DMS114 treated with DMSO at 0.1 percent for 48 hours (cell line): Measurements from ENCODE around the gene EGR4.

Experiments
- DNase-seq: peaks from one replicate; lab custom pipeline; 2025; ENCODE audit not compliant: unreplicated experiment; lab: John Stamatoyannopoulos, UW

The EGR4 gene

DNA sequence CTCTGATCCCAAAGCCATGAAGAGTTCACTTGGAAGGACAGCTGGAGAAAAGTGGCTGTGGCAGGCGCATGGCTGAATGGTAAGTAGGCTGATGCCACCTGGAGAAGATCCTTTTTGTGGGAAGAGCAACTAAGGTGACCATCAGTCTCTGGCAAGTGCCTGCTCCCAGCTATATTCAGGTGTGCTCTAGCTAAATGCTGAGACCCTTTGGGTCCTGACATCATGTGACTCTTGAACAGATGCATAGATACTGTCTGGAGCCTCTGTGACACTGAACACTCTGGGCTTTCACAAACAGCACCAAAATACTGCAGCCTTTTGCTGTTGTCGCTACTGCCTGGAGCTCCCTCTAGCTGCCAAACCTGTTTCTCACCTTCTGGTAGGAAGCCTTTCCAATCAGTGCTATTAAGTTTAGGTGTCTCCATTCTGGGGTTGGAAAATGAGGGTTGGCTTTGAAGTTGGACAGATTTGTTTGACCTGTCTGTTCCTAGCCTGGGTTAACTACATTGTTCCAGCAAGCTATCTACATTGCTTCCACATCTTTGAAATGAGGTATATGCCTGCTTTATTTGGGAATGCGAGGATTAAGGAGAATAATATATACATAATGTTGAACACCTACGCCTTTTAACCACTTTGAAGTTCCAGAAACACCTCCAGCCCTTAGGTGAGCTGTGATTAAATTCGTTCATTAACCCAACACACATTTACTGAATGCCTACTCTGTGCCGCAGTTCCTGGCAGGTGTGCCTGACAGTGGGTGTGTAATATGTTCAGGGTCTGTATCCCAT is 3.1 kb downstream of the EGR4 start:
- DNase-seq: peak; percentile 64

DNA sequence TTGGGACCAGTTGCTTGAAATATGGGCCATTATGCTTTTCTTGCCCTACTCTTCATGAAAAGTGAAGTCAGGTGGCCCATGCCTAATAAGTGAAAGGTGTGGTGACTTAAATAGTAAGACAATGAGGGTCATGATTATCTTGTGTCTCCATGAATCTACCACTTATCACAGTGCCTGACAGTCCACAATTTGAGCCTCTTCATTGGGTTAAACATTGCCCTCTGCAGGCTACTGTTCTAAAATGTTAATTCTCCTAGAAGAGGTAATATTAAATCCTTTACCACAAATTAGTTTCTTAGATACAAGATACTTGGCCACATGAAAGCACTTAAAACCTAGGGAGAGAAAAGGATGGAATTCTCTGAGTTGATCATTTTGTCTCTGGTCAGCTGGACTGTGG is 4.0 kb downstream of the EGR4 start:
- no peak for DNase-seq

DNA sequence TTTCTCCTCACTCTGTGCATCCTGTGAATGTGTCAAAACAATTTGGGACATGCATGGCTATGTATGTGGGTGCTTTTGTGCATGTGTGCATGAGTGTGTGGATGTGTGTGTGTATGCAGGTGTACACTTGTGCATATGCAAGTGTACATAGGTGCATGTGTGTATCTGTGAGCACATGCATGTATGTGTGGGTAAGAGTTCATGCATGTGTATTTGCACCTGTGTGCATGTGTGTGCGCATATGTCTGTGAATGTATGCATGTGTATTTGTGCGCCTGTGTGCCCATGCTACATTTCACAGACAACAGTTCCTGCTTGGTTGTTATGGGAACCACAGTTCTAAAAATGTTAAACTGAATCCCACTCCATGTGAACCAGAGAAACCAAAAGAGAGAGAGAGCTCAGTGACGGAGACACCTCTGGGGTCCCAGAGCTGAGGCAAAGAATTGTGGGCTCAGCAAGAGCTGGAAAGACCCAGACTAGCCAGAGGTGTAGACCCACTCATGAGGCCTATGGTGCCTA is 7.2 kb downstream of the EGR4 start:
- DNase-seq: no peak

DNA sequence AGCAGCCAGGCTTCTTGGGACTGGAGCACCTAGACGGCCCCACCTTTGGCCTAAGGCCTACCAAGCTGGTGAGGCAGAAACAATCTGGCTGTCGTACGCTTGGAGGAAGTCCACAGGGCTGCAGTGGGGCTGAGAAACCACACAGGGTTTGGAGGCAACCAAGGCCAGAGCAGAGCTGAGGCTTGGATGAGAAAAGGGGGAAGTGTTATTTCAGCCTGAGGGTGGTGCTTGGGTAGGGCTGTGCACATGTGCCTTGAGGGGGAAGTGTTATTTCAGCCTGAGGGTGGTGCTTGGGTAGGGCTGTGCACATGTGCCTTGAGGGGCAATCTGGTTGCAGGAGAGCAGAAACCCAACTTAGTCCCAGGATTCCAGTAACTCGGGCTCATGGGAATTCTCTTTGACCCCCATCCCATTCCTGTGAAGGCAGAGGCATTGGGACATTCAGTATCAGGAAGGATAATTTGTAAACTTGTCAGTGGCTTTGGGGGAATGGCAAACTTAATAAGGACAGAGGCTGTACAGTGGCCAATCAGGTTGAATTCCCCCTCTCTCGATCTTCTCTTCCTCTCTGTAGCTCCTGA is 8.1 kb downstream of the EGR4 start:
- DNase-seq: no peak

DNA sequence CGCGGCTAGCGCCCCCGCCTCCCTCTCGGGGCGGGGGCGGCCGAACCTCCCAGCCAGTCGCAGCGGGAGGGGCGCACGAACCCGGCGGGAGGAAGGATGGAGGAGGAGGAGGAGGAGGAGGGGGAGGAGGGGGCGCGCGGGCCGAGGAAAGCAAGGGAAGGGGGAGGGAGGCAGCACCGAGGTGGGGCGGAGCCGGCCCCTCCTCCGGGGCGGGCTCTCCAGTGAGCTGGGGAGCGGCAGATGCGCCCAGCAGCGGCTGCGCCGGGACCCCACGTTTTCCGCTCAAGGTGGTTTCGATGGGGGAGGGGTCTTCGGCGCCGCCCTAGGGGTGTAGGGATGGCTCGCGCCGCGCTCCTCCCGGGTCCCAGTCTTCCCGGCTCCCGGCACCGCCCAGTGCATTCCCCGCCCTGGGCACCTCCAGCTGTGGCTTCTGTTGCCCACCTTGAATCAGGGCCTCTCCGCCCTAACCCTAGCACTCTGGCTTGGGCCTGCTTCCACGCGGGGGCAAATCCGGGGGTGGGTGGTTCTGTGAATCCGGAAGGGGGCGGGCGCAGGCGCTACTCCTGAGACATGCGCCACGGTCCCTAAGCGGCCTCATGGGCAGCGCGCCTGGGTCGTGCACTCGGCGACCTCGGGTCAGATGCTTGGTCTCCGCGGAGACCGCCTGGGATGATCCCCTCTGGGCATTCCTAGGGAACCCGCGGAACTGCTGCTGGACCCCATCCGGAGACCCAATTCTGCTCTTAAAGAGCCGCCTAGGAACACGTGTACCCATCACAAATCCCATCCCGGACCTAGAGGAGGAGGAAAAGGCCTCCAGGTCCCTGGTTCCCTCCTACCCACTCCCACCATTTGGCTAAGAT is 8.8 kb downstream of the EGR4 start, which contains the start of gene FBXO41:
FBXO41 (minus strand) TSS at position 183 of the 863 bp plus-strand sequence. CDS start 14,848 bp downstream, outside the sequence.
- DNase-seq: peak; percentile 25

DNA sequence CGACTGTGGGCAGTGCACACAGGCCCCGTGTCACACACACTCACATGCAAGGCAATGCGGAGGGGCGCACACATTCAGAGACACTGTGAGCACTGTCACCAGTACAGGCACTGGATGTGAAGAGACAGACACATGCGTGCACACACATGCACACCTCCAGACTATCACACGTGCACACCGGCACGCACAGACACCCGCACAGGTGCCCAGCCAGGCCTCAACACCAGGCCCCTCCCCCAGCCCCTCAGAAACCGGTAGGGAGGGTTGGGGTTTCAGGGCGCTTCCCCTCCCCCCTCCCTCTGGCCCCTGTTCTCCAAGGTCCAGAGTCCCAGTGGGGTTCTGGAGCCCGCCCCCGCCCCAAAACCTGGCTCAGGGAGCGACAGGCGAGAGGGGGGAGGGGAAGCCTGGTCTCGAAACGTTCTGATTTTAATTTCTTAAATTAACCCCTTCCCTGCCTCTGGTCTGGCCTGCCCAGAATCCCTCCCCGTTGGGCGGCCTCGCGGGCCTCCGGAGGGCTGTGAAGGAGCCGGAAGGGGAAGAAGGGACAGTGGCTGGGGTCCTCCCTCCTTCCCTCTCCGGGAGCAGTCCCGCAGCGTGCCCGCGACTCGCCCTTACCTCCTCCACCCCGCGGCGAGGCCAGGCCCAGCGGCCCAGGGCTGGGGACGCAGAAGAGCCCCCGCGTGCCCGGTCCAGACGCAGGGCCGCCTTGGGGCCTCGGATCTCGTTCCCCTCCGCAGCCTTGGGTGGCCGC is 9.6 kb downstream of the EGR4 start:
- no peak for DNase-seq

DNA sequence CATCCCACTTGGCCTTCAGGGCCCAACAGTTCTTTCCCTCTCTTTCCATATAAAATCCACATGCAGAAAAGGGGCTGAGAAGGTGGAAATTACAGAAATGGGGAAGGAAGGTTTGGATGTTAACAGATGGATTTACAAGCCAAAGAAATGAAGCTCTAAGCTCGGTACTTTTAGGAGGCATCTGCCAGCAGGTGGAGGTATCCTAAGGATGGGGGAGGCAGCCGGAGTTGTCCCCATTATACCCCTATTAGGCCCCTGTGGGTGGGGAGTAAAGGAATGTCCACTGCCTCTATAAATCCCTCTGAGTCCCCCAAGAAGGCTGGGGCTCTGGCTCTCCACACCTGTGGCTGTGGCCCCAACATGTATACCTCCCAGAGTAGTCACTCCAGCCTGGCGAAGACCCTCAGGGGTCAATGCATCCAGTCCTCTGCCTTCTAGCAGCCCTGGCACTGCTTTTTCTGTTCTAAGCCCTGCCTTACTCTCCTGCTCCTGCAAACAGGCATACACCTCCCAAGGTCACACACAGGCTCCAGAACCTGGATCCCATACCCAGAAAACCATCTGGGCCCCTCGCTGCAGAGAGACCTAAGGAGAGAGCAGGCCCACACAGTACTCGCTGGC is 10.3 kb downstream of the EGR4 start:
- DNase-seq: no peak

DNA sequence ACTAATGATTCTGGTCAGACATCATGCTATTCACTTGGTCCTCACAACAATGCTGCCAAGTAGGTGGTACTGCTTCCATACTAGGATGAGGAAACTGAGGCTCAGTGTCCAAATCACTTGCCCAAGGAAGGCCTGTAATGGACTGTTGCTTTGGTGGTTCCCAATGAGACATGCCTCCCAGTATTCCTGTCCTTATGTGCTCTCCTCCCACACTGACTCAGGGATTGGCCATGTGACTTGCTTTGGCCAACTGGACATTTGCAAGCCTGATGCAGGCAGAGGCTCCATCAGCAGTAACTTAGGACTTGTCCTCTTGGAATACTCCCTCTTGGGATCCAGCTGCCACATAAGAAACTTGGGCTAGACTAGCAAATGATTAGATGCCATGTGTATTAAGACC is 12.1 kb downstream of the EGR4 start:
- no peak for DNase-seq

DNA sequence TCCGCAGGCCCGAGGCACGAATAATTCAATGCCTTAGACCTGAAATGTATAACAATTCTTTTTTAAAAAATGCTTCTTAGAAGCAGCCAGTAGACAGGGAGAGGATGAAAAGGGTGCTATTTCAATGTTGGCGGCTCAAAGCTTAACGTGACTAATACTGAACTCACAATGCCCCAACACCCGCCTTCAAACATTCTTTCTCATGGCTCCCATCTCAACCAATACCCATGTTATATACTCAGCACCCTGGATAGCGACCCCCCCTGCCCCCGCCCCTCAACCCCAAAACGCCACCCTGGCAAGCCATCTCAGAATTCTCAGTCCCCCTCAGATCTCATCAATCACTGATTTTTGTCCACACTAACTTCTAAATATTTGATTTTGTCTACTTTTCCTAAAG is 13.5 kb downstream of the EGR4 start:
- DNase-seq: no peak

DNA sequence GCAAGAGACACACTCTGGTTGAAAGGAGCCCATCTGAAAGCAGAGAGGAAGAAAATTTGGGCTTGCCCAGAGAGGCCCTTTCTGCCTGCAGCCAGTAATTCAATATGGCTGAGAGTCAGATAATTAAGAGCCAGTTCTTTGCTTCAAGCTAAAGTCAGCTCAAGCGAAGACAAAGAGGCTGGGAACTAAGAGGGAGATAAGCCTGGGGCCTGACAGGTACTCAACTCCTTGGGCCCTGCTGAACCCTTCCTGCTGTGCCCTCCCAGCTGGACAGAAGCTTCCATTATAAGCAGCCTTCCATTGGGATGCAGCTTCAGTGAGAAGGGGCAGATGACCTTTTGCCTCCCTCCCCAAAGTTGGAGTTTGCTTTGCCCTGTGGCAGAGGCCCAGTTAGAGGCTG is 21.1 kb downstream of the EGR4 start:
- DNase-seq: no peak

DNA sequence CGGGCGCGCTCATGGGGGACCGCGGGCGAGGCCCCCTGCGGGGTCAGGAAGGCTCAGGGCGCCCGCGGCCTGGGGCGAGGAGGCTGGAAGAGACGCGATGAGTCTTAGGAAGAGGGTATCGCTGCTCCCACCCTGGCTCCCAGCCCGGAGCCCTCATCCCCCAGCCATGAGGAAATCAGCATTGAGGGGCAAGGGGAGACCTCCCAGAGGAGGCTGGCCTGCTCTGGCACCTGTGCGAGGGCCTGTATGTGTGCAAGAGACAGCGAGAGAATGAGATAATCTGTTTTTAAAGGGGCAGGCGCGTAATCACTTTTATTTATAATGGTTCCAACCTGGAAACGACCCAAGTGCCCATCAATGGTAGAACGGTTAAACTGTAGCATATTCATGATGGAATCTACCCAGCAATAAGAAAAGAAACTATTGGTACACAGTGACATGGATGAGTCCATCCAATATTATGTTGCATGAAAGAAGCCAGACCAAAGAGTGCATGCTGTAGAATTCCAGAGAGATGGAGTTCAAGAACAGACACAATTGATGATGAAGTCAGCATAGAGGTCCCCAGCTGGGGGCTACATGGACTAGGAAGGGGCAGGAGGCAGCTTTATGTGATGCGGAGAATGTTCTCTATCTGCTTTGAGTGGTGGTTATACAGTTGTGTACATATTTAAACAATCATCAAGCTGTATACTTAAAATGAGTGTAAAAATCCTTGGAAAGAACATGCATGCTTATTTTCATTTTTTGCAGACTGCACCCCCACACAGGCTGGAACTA is 23.5 kb downstream of the EGR4 start:
- DNase-seq: no peak

DNA sequence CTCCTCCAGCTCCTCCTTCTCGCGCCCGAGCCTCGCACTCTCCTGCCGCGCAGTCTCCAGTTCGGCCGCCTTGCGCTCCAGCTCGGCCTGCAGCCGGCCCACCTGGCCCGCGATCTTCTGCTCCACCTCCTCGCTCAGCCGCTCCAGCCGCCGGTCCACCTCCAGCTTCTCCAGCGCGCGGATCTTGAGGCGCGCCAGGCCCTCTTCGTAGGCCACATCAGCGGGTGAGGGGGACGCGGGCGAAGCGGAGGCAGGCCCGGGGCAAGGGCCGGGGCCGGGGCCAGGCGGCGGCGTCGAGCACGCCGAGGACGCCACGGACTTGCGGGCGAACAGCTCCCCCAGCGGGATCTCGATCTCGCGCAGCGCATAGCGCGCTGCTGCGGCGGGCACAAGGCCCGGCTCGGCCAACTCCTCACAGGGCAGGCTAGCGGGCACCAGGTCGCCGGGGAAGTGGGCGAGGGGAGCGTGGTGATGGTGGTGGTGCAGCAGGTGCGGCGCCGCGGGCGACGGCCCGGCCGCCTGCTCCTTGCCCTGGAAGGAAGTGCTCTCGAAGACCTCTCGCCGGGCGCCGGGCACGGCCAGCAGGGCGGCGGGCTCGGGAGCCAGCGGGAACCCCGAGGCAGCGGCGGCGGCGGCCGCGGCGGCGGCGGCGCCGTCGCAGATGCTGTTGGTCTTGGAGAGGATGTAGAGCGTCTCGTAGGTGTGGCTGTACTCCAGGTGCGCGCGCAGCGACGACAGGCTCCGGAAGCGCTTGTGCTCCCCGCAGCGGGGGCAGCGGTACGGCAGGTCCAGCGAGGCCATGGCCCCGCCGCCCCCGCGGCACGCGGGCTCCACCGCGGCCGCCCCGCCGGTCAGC is 24.3 kb downstream of the EGR4 start:
- DNase-seq: no peak

DNA sequence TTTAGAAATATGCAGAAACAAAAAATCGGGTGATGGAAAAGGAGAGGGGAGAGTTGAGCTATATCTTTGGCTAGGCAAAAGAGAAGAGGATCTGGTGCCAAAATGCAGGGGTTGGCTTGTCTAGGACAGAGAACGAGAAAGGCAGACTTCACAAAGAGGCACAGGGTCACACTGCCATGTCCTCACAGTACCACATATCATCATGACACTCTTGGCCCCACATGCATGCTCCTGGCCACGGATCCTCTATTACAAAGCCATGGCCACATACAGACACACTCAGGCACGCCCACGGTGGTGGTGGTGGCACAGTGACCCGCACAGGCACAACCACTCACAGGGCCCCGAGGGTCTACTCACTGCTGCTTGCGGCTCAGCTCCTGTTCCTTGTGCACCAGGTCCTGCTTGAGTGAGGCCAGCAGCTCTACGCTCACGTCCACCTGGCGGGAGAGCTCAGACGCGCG is 24.9 kb downstream of the EGR4 start:
- DNase-seq: no peak

DNA sequence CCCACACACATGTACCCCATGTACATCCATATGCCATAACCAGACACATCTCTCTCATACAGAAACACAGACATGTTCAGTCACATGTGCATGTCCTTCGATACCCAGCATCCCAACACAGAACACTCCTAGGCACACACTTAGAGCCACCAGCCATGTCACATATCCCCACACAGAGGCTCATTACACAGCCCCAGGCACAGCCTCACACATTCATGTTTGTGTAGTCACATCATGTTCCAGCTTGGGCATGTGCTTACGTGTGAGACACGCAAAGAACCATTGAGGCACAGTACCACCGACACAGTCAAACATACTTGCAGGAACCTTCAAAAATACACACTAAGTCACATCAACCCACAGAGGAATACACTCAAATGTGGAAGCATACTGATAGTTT is 26.3 kb downstream of the EGR4 start:
- DNase-seq: no peak

DNA sequence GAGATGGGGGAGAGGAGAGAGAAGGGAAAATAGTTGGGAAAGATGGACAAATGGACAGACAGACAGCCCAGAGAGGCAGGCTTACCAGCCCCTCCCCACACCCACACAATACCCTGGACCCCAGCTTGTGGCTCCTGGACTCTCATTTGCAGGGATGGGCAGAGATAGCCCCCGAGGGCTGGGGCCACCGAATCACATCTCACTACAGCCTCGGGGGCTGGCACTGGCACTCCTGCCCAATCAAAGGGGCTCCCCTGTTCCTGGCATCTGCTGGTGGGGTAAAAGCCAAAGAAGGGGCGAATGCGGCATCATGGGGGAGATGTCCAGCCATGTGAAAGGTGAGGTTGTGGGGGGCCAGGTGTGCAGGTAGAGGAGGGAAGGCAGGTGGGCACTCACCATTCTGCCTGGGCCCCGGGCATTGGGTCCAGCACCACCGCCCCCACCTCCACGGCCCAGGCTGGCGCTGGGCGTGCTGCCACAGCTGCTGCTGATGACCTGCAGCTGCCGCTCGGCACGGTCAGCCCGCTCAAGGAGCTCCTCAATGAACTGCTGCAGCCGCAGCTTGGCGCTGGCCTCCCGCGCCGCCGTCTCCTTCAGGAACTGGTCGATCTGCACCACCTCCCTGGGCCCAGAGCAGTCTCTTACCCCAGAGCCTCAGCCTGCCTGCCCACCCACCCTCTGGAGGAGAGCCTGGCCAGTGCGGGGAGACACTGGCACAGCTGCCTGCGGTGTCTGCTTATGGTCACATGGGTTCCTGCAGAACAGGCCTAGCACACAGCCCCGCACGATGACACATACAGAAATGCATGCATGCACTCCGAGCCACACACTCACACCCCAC is 27.1 kb downstream of the EGR4 start:
- DNase-seq: no peak

DNA sequence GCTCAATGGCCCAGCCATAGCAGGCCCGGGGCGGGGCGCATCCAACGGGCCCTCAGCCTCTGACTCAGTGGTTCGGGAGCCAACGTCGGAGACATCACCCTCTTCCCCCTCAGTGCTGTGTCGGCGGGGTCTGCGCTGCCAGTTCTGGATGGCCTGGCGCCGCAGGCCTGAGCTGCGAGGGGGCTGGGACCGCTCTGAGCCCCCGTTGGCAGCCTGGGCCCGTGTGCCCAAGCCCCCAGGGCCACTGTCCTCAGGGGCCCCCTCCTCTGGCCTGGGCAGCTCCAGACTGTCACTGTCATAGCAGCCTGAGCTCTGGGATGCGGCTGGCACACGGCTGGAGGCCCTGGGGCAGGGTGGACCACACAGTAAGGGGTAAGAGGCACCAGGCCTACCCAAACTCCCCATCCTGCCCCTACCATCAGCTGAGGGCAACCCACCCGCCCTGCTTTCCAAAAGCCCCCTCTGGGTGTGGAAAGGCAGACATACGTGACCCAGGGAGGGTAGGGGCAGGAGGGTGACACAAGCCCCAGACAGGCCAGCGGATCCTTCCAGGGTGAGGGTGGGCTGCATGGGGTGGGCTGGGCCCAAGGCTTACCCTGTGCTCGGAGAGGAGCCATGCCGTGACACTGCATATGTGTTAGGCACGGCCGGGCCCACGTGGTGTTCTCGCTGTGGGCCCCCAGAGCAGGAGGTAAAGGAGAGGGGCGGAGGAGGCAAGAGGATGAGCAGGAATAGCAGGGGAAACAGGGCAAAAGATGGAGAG is 27.9 kb downstream of the EGR4 start:
- DNase-seq: no peak

DNA sequence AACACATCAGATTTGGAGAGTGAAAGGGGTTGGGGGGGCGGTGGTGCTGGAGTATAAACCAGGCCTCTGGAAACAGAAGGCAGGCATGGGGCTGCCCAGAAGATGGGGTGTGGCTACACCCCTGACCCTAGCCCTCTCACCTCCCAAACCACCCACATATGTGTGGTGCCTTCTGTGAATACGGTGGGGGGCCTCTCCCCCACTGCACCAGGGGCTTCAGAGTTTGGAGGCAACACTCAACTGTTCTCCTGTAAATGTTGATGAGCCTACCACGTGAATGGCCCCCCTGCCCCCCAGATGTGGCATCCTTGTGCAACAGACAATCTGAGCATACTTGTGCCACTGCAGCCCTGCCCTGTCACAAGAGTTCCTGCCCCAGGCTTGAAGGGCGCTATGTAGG is 28.6 kb downstream of the EGR4 start:
- DNase-seq: no peak
